Upper lobe of left lung (tissue), 4 donors: ENCODE results near the gene GUCA2B.

ENCODE experiments used
- POLR2A ChIP-seq, 4 donors: fragments of 450-650 bp; IDR thresholded peaks; one replicate each; pipeline ENCODE4 v1.5.1; 2016 to 2017; ENCODE audit warnings: antibody characterized with exemption in 4 of 4, mild to moderate bottlenecking in 2 of 4
- POLR2AphosphoS5 ChIP-seq, 2 donors: sonication (generic); formaldehyde crosslinking; IDR thresholded peaks; one replicate each; pipeline ENCODE4 v1.5.1; 2017; ENCODE audit warnings: antibody characterized with exemption in 2 of 2
- TF ChIP-seq, protein P1 (sequence below), 6 experiments: fragments of 450-650 bp in 4 of 6; fragments of 200-600 bp in 2 of 6; sonication (generic) in 2 of 6; IDR thresholded peaks; one replicate each; pipeline ENCODE4 v1.5.1; 2016 to 2019; ENCODE audit warnings: antibody characterized with exemption in 6 of 6

DNA sequence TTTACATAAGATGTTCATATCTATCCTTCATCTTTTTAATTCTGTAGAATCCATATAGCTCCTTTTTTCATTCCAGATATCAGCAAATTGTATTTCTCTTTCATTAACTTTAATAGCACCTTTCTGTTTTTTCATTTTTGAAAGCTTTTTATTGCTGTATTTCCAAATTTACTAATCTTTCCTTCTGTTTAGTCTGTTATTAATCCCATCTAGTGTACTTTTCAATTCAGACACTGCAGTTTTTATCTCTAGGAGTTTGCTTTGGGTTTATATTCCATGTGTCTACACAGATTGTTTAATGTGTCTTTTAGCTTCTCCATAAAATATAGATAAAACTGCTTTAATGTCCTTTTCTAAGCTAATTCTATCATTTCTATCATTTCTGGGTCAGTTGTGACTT lies 48.8 kb downstream of the GUCA2B start:
- TF ChIP-seq, protein P1, sequence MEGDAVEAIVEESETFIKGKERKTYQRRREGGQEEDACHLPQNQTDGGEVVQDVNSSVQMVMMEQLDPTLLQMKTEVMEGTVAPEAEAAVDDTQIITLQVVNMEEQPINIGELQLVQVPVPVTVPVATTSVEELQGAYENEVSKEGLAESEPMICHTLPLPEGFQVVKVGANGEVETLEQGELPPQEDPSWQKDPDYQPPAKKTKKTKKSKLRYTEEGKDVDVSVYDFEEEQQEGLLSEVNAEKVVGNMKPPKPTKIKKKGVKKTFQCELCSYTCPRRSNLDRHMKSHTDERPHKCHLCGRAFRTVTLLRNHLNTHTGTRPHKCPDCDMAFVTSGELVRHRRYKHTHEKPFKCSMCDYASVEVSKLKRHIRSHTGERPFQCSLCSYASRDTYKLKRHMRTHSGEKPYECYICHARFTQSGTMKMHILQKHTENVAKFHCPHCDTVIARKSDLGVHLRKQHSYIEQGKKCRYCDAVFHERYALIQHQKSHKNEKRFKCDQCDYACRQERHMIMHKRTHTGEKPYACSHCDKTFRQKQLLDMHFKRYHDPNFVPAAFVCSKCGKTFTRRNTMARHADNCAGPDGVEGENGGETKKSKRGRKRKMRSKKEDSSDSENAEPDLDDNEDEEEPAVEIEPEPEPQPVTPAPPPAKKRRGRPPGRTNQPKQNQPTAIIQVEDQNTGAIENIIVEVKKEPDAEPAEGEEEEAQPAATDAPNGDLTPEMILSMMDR (IDR thresholded peaks at IDR 0.05), result no peak
- TF ChIP-seq POLR2AphosphoS5 (IDR thresholded peaks at IDR 0.05), result no peak
- TF ChIP-seq POLR2A (IDR thresholded peaks at IDR 0.05), result no peak
